Kidney (tissue), 14 donors: ENCODE results near the gene COIL. TPM values are rescaled to one million over a fixed set of nuclear protein-coding genes. Genes with fewer than 3 reads are reported as not detected.

Source experiments
- DNase-seq, 5 donors: peaks; one replicate each; pipeline ENCODE4 v3.0.0-alpha.2; 2013 to 2020
- FAIRE-seq: peaks from 2 replicates; lab custom pipeline; 2012; peaks lifted over from hg19 to GRCh38; lab: Jason Lieb, UNC
- H3K27ac ChIP-seq, 2 donors: one replicate each; pipeline ENCODE4 v1.7.0; 2013; ENCODE audit warnings: low read depth in 2 of 2, low read length in 2 of 2, inconsistent platforms in 1 of 2
- H3K27me3 ChIP-seq: one replicate; pipeline ENCODE4 v1.7.1; 2013; ENCODE audit warnings: low read length, inconsistent platforms; ENCODE audit not compliant: control insufficient read depth, insufficient read depth
- H3K36me3 ChIP-seq, 3 donors: one replicate each; pipeline versions ENCODE4 v1.7.0 to v1.7.1; 2013; ENCODE audit warnings: low read length in 3 of 3, control low read depth in 1 of 3, inconsistent platforms in 1 of 3; ENCODE audit not compliant: insufficient read depth in 3 of 3, control insufficient read depth in 2 of 3
- H3K4me1 ChIP-seq, 3 donors: one replicate each; pipeline versions ENCODE4 v1.7.0 to v1.7.1; 2013; ENCODE audit warnings: low read length in 3 of 3, inconsistent platforms in 1 of 3, low read depth in 1 of 3; ENCODE audit not compliant: control insufficient read depth in 2 of 3, insufficient read depth in 2 of 3
- H3K4me3 ChIP-seq, 3 donors: one replicate each; pipeline versions ENCODE4 v1.7.0 to v1.8.1; 2013; ENCODE audit warnings: low read length in 3 of 3, control low read depth in 1 of 3, inconsistent platforms in 1 of 3
- H3K9ac ChIP-seq, 3 donors: one replicate each; pipeline versions ENCODE4 v1.7.0 to v1.7.1; 2013; ENCODE audit warnings: low read length in 3 of 3, control low read depth in 1 of 3, inconsistent platforms in 1 of 3
- H3K9me3 ChIP-seq, 3 donors: one replicate each; pipeline versions ENCODE4 v1.7.0 to v1.7.1; 2013; ENCODE audit warnings: low read length in 3 of 3, control low read depth in 1 of 3, inconsistent platforms in 1 of 3; ENCODE audit not compliant: control insufficient read depth in 2 of 3, insufficient read depth in 1 of 3
- CTCF ChIP-seq: IDR thresholded peaks from 3 replicates; pipeline ENCODE4 v1.5.1; 2012; ENCODE audit warnings: mild to moderate bottlenecking, moderate library complexity, borderline replicate concordance; ENCODE audit not compliant: insufficient read depth; ENCODE audit errors: extremely low read depth
- intact Hi-C: fragments of 100-400 bp; cut with DNase I; formaldehyde crosslinking; loops from one replicate; pipeline ENCODE4 v1.11.1; 2022
- polyA plus RNA-seq: library from polyadenylated mRNA; stranded (reverse); fragments of 350-450 nt; fragmentation: Illumina TruSeq; extraction: RNeasy Lipid Tissue Mini Kit (QIAGEN cat#74804); gene quantifications from one replicate; pipeline ENCODE4 v1.2.3, GENCODE V29; 2014; ENCODE audit warnings: low read depth, low replicate concordance; ENCODE audit not compliant: insufficient read depth
- total RNA-seq: library from RNA; stranded (reverse); fragmentation: NEBNext Ultra II Directional; extraction: Animal tissue kit (Norgen Biotek cat#: 25700); gene quantifications from one replicate; pipeline ENCODE4 v1.2.1, GENCODE V29; 2021
- donor health status: control.
- donor health status: control.
- donor health status: control.
- donor health status: control.
- donor health status: control.
- donor health status: DM: yes; HTN: yes; CAD: no.
- donor health status: Normal renal cell carcinoma (clear cell type).

COIL gene
- total and polyA plus RNA-seq, 2 donors from 2014 or later: 8.6 to 14.2 TPM

GRCh38 chr17:56979091-56979480 is 18.2 kb upstream of the COIL start:
- peaks cover 0 to 5% (median 0%) of the 10 kb centered on the region in 3 donors for H3K36me3 ChIP-seq
- FAIRE-seq: no peak
- no peak for DNase-seq
- H3K27me3 ChIP-seq: no peaks in the 10 kb centered on the region
- no peak overlapping the region for H3K27ac ChIP-seq
- H3K9me3 ChIP-seq: no peaks in the 10 kb centered on the region
- peaks cover 0 to 12% (median 12%) of the 10 kb centered on the region in 3 donors for H3K4me1 ChIP-seq
- intact Hi-C loops: no loop called here
- no peak overlapping the region for H3K9ac ChIP-seq
- no peak for TF ChIP-seq CTCF
- H3K4me3 ChIP-seq: peak overlapping the region in 2 of 3 donors; percentile 74 to 86

- peak overlapping the region; percentile 74 to 86 (median 75) for H3K4me3 ChIP-seq
- H3K27ac ChIP-seq: peak overlapping the region in 1 of 2 donors; percentile 20
Measured at GRCh38 chr17:56978441-56979090, 17.7 kb upstream of the COIL start.

GRCh38 chr17:56977673-56978395 is 17.0 kb upstream of the COIL start, which contains the start of gene SCPEP1:
TSS of gene SCPEP1 (plus strand) at chr17:56978131. CDS start at chr17:56978160, 29 bp downstream.
- DNase-seq (peak; percentile 81 to 96 (median 93)), FAIRE-seq (no peak)
- Histone ChIP-seq H3K36me3 (peaks cover 0 to 5% (median 0%) of the 10 kb centered on the region in 3 donors), H3K4me3 (peak within 1 kb of the TSS; percentile 75 to 86 (median 84)), H3K4me1 (peaks cover 0 to 12% (median 12%) of the 10 kb centered on the region in 3 donors), H3K9me3 (no peaks in the 10 kb centered on the region), H3K27ac (peak within 1 kb of the TSS; percentile 20 to 32), H3K27me3 (no peaks in the 10 kb centered on the region), H3K9ac (peak within 1 kb of the TSS; percentile 52 to 74 (median 58))
- intact Hi-C loops: no loop called here
- no peak for TF ChIP-seq CTCF

More at GRCh38 chr17:56978441-56979090, 17.7 kb upstream of the COIL start:
- Histone ChIP-seq H3K9me3 (no peaks in the 10 kb centered on the region), H3K36me3 (peaks cover 0 to 5% (median 0%) of the 10 kb centered on the region in 3 donors), H3K27me3 (no peaks in the 10 kb centered on the region), H3K9ac (peak overlapping the region; percentile 52 to 74 (median 58)), H3K4me1 (peaks cover 0 to 12% (median 12%) of the 10 kb centered on the region in 3 donors)
- TF ChIP-seq CTCF: no peak
- DNase-seq (no peak), FAIRE-seq (no peak)
- intact Hi-C loops: no loop called here
